MM.1S (cell line): Measurements from ENCODE around the gene HPCAL1.

Experiments used
- DNase-seq: peaks from one replicate; pipeline ENCODE4 v3.0.0-alpha.2; 2015
- H2AFZ ChIP-seq: fragments of 300-600 bp; sonication (generic); 2 replicates; pipeline ENCODE4 v1.6.0; 2016; ENCODE audit warnings: antibody characterized with exemption, low read length
- H3F3A ChIP-seq: fragments of 300-600 bp; sonication (generic); 2 replicates; pipeline ENCODE4 v1.6.1; 2016; ENCODE audit warnings: mild to moderate bottlenecking, antibody characterized with exemption, low read length, moderate library complexity, mixed read lengths; ENCODE audit not compliant: insufficient read depth
- H3K27ac ChIP-seq: fragments of 300-600 bp; sonication (generic); 2 replicates; pipeline ENCODE4 v1.5.1; 2016; ENCODE audit warnings: mild to moderate bottlenecking, low read length
- H3K27me3 ChIP-seq: fragments of 300-600 bp; sonication (generic); replicated peaks from 2 replicates; pipeline ENCODE4 v1.6.0; 2016; ENCODE audit warnings: low read length; ENCODE audit not compliant: insufficient read depth
- H3K36me3 ChIP-seq: fragments of 300-600 bp; sonication (generic); replicated peaks from 2 replicates; pipeline ENCODE4 v1.6.1; 2016; ENCODE audit warnings: mild to moderate bottlenecking, low read length, mixed read lengths; ENCODE audit not compliant: insufficient read depth
- H3K4me1 ChIP-seq: fragments of 300-600 bp; sonication (generic); 2 replicates; pipeline ENCODE4 v1.6.1; 2016; ENCODE audit warnings: low read length, mixed read lengths
- H3K4me2 ChIP-seq: fragments of 300-600 bp; sonication (generic); 2 replicates; pipeline ENCODE4 v1.6.0; 2016; ENCODE audit warnings: low read depth, low read length
- H3K4me3 ChIP-seq: fragments of 300-600 bp; sonication (generic); 2 replicates; pipeline ENCODE4 v1.5.1; 2016; ENCODE audit warnings: low read length, mixed read lengths
- H3K79me2 ChIP-seq: fragments of 300-600 bp; sonication (generic); 2 replicates; pipeline ENCODE4 v1.6.1; 2016; ENCODE audit warnings: mixed run types, low read length, mixed read lengths
- H3K9ac ChIP-seq: fragments of 300-600 bp; sonication (generic); 2 replicates; pipeline ENCODE4 v1.6.1; 2016; ENCODE audit warnings: low read length, mixed read lengths
- H3K9me2 ChIP-seq: fragments of 300-600 bp; sonication (generic); replicated peaks from 2 replicates; pipeline ENCODE4 v1.6.1; 2016; ENCODE audit warnings: mild to moderate bottlenecking, low read length, mixed read lengths; ENCODE audit not compliant: insufficient read depth
- H3K9me3 ChIP-seq: fragments of 300-600 bp; sonication (generic); replicated peaks from 2 replicates; pipeline ENCODE4 v1.6.1; 2016; ENCODE audit warnings: mild to moderate bottlenecking, low read length, mixed read lengths; ENCODE audit not compliant: insufficient read depth
- H4K20me1 ChIP-seq: fragments of 300-600 bp; sonication (generic); 2 replicates; pipeline ENCODE4 v1.6.1; 2016; ENCODE audit warnings: mild to moderate bottlenecking, low read length, moderate library complexity, mixed read lengths; ENCODE audit not compliant: insufficient read depth
- EZH2 ChIP-seq: fragments of 300-600 bp; sonication (generic); optimal IDR thresholded peaks from 2 replicates; pipeline ENCODE3; 2017; ENCODE audit warnings: low read depth, mild to moderate bottlenecking, antibody characterized with exemption, low read length, mixed read lengths
- EZH2phosphoT487 ChIP-seq: fragments of 300-600 bp; sonication (generic); IDR thresholded peaks from 2 replicates; pipeline ENCODE4 v1.6.1; 2018; ENCODE audit warnings: antibody characterized with exemption, low read length
- TF ChIP-seq, protein P1 (sequence below): fragments of 300-600 bp; sonication (generic); IDR thresholded peaks from 2 replicates; pipeline ENCODE4 v1.5.1; 2016; ENCODE audit warnings: antibody characterized with exemption, low read length, mixed read lengths

Gene HPCAL1

DNA sequence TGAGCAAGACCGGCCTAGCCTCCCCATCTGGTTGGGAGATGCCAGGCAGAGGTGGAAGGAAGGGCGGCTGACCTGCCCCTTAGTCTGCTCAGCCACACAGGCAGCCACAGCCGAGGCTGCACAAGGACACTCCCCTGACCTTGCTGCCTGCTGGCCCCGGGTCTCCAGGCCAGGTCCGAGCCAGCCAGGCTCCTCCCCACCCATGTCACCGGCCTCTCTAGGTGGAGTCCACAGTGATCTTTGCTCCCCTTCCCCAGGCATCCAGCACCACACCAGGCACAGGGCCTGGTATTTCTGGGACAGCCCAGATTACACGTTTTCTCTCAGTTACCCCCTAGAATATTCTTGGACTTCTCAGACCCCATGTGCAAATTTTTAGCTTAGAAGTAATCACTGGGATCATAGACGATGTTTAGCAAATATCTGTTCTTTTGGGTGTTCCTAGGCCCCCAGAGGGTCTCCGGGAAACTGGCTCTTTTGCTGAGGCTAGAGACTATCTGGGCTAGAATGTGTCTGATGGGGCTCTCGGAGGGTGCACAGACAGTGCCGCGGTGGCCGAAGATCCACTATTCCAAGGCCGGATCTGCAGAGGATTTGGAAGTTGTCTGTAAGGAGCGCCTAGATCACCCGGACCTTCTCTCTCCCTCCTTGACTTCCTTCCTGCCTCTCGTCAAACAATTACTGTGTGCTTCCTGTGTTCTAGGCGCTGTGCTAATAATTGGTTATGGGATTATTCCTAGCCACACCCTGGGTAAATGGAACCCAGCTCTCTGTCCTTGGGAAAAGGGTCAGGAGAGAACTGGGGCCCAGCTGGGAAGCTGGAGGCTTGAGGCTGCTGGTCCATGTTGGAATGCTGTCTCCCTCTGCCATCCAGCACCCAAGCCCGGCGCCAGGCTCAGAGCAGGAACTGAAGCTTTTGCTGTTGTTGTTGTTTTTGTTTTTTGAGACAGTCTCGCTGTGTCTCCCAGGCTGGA, 98.6 kb downstream of the HPCAL1 start:
- H3K27ac ChIP-seq = no peak overlapping the region
- DNase-seq = no peak

DNA sequence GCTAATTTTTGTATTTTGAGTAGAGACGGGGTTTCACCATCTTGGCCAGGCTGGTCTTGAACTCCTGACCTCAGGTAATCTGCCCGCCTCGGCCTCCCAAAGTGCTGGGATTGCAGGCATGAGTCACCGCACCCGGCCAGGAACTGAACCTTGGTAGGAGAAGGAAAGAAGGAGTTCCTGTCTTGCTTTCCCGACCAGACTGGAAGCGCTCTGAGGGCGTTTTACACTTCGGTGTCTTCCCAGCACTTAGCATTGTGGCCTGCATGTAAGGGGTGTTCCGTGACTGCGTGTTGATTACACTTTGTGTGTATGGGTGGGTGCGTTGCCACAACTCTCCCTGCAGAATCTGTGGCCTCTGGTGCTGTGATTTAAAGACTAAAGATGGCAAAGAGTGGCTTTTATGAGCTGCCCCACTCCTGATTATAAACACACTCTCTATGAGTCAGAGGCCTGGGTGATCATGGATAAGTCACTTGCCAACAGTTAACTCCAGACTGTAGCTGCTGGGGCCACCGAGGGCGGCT, 99.4 kb downstream of the HPCAL1 start:
- peaks cover 30% of the 10 kb centered on the region for H3K4me1 ChIP-seq
- H3K79me2 ChIP-seq = peaks cover 62% of the 10 kb centered on the region
- H2AFZ ChIP-seq = no peak overlapping the region
- no peaks in the 10 kb centered on the region for H3K27me3 ChIP-seq
- no peaks in the 10 kb centered on the region for H3K9me2 ChIP-seq
- no peak overlapping the region for H3K27ac ChIP-seq
- no peaks in the 10 kb centered on the region for H3K9me3 ChIP-seq
- no peak for TF ChIP-seq EZH2phosphoT487
- TF ChIP-seq, protein P1, sequence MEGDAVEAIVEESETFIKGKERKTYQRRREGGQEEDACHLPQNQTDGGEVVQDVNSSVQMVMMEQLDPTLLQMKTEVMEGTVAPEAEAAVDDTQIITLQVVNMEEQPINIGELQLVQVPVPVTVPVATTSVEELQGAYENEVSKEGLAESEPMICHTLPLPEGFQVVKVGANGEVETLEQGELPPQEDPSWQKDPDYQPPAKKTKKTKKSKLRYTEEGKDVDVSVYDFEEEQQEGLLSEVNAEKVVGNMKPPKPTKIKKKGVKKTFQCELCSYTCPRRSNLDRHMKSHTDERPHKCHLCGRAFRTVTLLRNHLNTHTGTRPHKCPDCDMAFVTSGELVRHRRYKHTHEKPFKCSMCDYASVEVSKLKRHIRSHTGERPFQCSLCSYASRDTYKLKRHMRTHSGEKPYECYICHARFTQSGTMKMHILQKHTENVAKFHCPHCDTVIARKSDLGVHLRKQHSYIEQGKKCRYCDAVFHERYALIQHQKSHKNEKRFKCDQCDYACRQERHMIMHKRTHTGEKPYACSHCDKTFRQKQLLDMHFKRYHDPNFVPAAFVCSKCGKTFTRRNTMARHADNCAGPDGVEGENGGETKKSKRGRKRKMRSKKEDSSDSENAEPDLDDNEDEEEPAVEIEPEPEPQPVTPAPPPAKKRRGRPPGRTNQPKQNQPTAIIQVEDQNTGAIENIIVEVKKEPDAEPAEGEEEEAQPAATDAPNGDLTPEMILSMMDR = no peak
- no peak for TF ChIP-seq EZH2
- H3K4me2 ChIP-seq = no peak overlapping the region
- no peak overlapping the region for H3K9ac ChIP-seq
- no peak for DNase-seq
- no peaks in the 10 kb centered on the region for H4K20me1 ChIP-seq
- no peaks in the 10 kb centered on the region for H3K36me3 ChIP-seq
- H3K4me3 ChIP-seq = no peak overlapping the region
- H3F3A ChIP-seq = peaks cover 7% of the 10 kb centered on the region; the same call in 1 of the 2 replicates

More for the DNA sequence above, 98.6 kb downstream of the HPCAL1 start:
- H3K4me1 ChIP-seq = peaks cover 24% of the 10 kb centered on the region
- H3K4me3 ChIP-seq = no peak overlapping the region
- 0 out of 2 replicates have a peak overlapping the region, but pooled peaks have one; percentile 29 for H3K4me2 ChIP-seq
- H3K79me2 ChIP-seq = peaks cover 61% of the 10 kb centered on the region
- H3K9ac ChIP-seq = no peak overlapping the region
- no peaks in the 10 kb centered on the region for H3K27me3 ChIP-seq
- no peaks in the 10 kb centered on the region for H3F3A ChIP-seq
- H3K9me2 ChIP-seq = no peaks in the 10 kb centered on the region
- no peaks in the 10 kb centered on the region for H3K9me3 ChIP-seq
- no peaks in the 10 kb centered on the region for H4K20me1 ChIP-seq
- no peak overlapping the region for H2AFZ ChIP-seq
- no peak for TF ChIP-seq EZH2phosphoT487
- TF ChIP-seq EZH2 = no peak
- TF ChIP-seq, protein P1 = no peak
- no peaks in the 10 kb centered on the region for H3K36me3 ChIP-seq

DNA sequence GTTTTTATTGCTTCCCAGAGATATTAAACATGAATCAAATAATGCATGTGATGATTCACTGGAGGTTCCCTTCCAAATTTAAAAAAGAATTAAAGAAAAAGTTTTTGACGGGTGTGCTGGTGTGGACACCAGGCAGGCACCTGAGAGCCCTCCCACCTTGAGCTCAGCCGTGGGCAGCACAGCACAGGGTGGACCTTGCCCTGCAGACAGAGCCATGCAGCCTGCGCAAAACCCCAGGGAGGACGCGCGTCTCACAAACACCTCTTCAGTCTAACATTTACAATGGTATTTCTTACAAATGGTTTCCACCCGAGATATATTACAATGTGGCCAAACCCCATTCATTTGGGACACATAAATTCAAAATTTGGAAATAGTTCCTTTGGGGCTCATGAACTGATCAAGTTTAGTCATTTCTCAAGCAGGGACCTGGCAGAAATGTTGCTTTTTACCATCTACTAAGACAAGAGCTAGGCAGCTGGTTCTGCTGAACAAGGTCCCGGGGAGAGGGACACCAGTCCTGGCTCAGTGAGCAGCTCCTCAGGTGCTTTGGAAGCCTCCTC, 100.0 kb downstream of the HPCAL1 start:
- Histone ChIP-seq H3K9me2 (no peaks in the 10 kb centered on the region), H3K4me3 (no peak overlapping the region), H3K79me2 (peaks cover 62% of the 10 kb centered on the region), H3F3A (peaks cover 13% of the 10 kb centered on the region), H3K36me3 (no peaks in the 10 kb centered on the region), H3K9ac (no peak overlapping the region), H3K4me1 (peaks cover 36% of the 10 kb centered on the region), H3K4me2 (no peak overlapping the region), H3K27ac (no peak overlapping the region), H3K27me3 (no peaks in the 10 kb centered on the region), H3K9me3 (no peaks in the 10 kb centered on the region), H2AFZ (no peak overlapping the region), H4K20me1 (no peaks in the 10 kb centered on the region)
- DNase-seq = no peak
- TF ChIP-seq EZH2 (no peak), EZH2phosphoT487 (no peak)
